22Rv1 (cell line): Measurements from ENCODE around the gene AGAP1.

Experiments used
- H3K27ac ChIP-seq: fragments of 450-650 bp; 2 replicates; pipeline ENCODE4 v1.5.1; 2017
- CTCF ChIP-seq: fragments of 450-650 bp; IDR thresholded peaks from 2 replicates; pipeline ENCODE4 v1.5.1; 2017; ENCODE audit warnings: mild to moderate bottlenecking
- ZFX ChIP-seq: fragments of 450-650 bp; IDR thresholded peaks from 2 replicates; pipeline ENCODE4 v1.6.1; 2017; ENCODE audit warnings: antibody characterized with exemption, borderline replicate concordance

AGAP1 gene

GRCh38 chr2:235534678-235535422 is 41.0 kb downstream of the AGAP1 start:
- no peak for TF ChIP-seq CTCF
- TF ChIP-seq ZFX, result no peak
- no peak overlapping the region for H3K27ac ChIP-seq

GRCh38 chr2:235535423-235536130 is 41.7 kb downstream of the AGAP1 start:
- H3K27ac ChIP-seq, result no peak overlapping the region

GRCh38 chr2:235536711-235537110 is 42.9 kb downstream of the AGAP1 start:
- TF ChIP-seq ZFX, result no peak
- no peak for TF ChIP-seq CTCF
- H3K27ac ChIP-seq, result no peak overlapping the region

More at GRCh38 chr2:235535423-235536130, 41.7 kb downstream of the AGAP1 start:
- TF ChIP-seq ZFX, result no peak
- no peak for TF ChIP-seq CTCF

- no peak overlapping the region for H3K27ac ChIP-seq
- TF ChIP-seq ZFX (no peak), CTCF (no peak)
Measured at GRCh38 chr2:235537186-235537585, 43.3 kb downstream of the AGAP1 start.

GRCh38 chr2:235537587-235537986 is 43.7 kb downstream of the AGAP1 start:
- TF ChIP-seq ZFX (no peak), CTCF (no peak)
- no peak overlapping the region for H3K27ac ChIP-seq

GRCh38 chr2:235538144-235538639 is 44.3 kb downstream of the AGAP1 start:
- H3K27ac ChIP-seq, result no peak overlapping the region
- no peak for TF ChIP-seq CTCF
- TF ChIP-seq ZFX, result no peak

GRCh38 chr2:235538981-235539380 is 45.1 kb downstream of the AGAP1 start:
- no peak for TF ChIP-seq ZFX
- no peak for TF ChIP-seq CTCF

More at GRCh38 chr2:235538981-235539380, 45.1 kb downstream of the AGAP1 start:
- no peak overlapping the region for H3K27ac ChIP-seq
